Left forelimb (tissue), 1 donor: ENCODE measurements around the gene TAOK3.
A peak's percentile ranks its signal among the peaks of the same experiment; 100 is the strongest.
"Not testable (repeated sequence)": the region's sequence is repeated elsewhere in the genome, so short reads cannot be mapped to it uniquely, and the experiment has no call there.

ENCODE experiments used
- DNase-seq: peaks from one replicate; pipeline ENCODE4 v3.0.0-alpha.2; 2018; ENCODE audit warnings: low spot score

Gene TAOK3

DNA sequence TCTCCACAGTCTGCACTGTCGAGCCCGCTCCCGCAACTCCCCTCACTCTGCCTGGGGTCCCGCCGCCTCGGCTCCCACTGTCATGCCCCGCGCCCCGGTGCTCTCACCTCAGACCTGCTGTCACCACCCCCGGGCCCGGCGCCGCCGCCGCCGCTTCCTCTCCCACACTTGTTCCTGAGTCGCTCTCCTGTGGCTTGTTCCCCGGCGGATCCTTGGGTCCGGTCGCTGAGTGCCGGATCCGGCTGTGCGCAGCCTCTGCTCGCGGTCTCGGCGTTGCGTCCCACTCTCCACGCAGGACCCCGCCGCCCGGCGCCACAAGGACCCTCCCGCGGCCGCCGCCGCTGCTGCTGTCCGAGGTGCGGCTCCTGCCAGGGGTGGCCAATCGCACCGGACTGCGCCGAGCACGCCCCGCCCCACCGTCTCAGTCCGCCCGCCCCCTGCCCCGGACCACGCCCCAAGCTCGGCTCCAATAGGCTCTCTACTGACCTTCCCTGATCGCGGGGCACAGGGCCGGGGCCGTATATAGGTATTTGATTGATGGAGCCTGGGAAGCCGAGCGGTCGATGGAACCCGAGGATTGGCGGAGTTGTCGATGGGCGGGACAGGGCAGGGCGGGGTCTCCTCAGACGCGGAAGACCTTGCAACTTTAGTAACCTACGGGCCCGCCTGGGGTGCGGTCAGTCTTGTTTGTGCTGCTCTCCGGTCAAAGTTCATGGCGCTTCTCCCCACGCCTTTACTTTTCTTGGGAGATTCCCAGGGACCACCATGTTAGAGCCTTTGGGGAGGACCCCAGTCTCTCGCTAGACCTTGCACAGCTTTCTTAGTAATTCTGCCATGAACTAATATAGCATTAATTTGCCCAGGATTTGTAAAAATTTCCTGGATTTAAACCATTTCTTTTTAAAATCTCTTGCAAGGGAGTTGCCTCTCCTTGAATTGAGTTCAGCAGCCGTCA is at the start of gene TAOK3:
Gene TAOK3 (minus strand): TSS at position 367 of the 955 bp plus-strand sequence. CDS start 117,340 bp downstream, outside the sequence.
- DNase-seq = peak; percentile 98

DNA sequence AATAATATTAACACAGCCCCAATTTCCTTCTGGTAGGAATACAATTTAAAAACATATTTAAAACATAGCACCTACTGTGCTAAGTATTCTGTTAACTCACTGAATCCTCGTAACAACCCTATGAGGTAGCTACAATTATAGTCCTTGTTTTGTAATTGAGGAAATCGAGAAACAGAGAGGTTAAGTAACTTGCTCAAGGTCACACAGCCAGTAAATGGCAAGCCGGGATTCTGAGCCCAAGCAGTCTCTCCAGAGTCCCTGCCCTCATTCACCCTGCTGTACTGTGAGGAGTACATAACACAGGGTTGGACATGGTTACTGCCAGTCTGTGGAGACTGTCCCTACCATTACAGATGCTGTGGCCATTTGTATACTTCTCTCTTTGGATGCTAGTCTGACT is 48.0 kb upstream of the TAOK3 start:
- no peak for DNase-seq

DNA sequence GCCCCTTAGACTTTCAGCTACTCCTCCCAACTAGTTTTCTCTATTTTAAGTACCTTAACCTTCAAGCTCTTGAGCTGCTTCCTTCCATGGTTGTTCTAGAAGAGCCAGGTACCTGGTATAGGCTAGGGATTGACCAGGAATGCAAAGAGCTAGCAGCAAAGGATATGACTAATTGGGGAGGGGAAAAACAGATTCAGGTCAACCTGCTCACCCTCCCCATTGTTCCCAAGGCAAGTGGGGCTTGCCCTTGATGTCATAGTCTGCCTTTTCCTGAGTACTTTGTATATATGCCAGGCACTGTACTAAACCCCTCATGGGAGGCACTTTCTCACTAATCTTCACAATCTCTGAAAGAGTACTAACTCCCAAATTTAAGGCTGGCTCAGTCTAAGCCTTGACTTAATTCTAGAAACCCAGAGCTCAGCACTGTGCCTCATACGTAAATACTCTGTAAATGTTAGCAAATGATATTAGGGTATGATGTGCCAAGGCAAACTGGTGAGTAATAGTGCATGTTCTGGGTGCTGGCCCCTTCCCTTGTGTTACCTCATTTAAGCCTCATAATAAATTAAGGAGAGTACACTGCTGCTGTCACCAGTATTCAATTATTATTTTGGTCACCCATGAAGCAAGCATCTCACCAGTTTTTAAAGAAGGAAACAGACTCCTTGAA is 45.8 kb upstream of the TAOK3 start:
- no peak for DNase-seq

DNA sequence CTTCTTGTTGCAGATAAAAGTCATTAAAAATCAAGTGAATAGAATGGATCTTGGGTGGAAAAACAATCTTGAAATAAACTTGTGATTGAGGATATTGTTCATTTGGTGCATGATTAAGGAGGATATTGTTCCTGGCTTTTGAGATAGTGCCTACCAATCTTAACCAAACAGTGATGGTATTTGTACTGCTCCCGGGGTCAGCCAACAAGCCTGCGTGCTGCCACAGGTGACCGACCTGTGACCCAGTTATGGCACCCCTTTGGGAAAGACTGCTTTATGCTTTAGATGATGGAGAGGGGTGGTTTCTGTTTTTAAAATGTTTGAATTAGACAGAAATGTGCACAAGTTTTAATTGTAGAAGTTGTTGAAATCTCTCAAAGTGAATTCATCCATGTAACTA is 45.2 kb upstream of the TAOK3 start:
- no peak for DNase-seq

DNA sequence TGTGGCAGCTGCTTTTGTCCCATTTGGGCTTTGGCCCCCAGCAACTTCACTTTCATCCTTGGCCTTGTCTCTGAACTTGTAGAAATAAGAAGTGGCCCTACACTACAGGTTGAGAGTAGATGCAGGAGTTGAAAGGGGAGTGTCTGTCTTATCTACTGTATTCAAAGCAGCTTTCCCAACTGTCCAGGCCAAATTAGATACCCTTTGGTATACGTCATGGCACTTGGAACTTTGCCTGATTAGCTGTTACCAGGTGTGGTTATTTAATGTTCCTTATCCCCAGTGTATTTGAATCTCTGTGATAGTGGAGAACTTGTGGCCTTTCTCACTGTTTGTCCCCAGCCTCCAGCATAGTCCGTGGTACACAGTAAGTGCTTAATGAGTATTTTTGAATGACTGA is 37.1 kb upstream of the TAOK3 start:
- no peak for DNase-seq

DNA sequence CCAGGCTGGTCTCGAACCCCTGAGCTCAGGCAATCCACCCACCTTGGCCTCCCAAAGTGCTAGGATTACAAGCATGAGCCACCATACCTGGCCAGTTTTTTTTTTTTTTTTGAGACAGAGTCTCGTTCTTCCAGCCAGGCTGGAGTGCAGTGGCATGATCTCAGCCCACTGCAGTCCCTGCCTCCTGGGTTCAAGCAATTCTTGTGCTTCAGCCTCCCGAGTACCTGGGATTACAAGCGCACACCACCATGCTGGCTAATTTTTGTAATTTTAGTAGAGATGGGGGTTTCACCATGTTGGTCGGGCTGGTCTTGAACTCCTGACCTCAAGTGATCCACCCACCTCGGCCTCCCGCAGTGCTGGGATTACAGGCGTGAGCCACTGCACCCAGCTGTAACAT is 35.5 kb upstream of the TAOK3 start:
- DNase-seq = not testable (repeated sequence)

DNA sequence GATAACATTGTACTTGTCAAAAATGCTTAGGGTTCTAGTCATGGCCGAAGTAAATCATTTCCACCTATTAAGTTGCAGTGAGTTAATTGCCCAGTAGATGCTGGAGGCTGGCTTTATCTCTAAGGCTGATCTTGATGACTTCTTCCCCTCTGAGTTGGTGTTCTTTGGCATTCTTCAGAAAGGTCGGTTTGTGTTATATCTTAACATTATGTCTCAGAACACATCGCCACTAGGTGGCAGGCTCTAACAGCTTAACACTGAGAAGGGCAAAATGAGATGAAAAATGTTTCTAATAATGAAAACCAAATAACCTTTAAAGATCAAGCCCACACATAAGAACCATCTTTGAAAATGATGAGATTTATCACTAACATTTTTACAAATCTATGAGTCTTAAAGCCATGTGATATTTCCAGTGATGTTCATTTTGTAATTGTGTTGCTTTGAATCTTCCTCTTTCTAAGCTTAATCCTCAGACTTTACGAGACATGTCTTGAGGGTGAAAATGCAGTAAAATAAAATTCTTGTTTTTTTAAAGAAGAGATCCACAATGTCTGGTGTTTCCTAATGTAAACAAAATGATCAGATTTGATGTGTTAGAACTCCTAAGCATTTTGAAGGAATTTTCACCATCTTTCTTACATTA is 32.3 kb upstream of the TAOK3 start:
- no peak for DNase-seq

DNA sequence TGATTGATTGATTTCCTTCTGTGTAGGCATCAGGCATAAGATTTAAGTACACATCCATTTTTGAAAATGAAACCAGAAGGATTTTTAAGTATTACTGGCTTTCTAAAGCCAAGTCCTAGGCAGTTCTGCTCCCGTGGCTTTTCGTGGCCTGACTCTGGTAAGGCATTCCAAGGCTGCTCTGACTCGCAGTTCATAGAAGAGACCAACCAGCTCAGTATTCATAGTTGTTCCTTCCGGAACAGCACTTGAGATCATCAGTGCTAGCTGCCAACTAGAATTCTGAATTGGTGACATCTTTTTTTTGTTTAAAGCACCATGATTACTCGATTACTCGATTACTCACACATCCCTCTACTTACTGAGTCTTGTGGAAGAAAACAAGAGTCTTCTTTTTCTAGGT is 29.5 kb upstream of the TAOK3 start:
- no peak for DNase-seq

DNA sequence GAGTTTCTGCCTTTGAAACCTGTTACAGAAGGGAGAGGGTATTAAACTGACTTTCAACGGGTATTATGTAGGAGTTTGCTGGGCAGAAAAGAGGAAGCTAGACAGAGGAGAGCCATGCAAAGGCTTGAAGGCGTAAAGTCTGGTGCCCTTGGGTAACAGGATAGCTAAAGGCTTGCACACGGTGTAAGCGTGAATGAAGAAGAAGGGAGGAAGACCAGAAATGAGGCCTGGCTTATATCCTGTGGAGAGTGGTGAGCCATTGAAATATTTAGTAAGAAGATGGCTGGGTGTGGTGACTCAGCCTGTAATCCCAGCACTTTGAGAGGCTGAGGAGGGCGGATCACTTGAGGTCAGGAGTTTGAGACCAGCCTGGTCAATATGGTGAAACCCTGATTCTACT is 26.2 kb upstream of the TAOK3 start:
- DNase-seq = no peak

DNA sequence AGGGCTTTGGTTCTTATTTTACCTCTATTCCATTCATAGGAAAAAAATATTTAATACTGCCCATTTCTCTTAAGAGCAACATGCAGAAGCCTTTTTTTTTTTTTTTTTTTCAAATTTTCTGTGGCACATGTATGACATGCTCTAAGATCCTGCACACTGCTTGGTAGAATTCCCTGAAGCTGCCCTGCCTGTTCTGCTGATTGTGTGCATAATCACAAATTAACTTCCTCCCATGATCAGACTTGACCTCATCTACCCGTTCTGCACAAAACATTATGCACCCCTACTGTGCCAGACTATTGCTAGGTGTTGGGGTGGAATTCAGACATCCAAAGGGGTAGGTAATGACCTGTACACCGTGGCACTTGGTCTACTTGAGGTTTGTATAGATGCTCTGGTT is 25.8 kb upstream of the TAOK3 start:
- DNase-seq = no peak

DNA sequence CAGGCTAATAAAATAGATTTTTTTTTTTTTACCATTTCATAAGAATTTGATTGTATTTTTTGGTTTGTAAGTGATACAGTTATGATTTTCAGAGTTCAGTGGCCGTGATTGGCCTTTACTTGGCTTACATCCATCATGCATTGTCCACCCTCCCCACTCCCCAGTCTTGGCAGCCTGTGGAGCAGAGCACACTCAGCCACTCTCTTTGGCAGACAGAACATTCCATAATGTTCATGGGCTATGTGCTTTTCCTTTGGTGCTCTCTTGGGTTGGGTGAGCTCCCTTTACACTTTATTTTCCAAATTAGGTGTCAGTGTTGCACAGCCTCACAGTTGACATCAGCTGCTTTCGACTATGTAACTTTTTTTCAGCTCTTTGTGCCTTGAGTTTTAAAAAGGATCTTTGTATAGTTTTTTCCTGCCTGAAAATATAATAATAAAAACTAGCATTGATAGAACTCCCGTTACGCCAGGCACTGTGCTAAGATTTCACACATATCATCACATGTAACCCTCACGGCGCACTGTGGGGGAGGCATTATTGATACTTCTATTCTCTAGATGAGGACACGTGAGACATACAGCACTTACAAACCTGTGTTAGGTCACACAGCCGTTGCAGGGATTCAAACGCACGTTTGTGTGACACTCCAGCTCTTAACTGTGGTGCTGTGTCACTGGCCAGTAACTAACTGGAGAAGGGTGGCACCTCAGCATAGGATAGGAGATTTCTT is 25.2 kb upstream of the TAOK3 start:
- no peak for DNase-seq

DNA sequence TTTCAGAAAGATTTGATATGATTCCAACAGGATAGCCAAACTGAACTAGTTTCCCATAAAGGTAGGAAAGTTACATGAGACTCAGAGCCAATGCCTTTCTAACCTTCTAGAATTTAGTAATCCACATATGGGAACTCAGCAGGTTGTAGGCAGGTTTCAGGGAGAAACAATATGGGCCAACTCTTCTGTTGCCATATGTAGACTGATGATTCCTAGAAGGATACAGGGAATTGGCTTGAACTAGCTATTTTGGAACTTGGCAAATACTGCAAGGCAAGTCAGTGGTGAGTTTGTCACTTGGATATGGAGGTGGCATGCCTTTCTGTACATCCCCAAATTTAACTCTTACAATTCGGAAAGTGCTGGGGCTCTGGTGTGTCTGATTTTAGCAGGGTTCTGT is 19.1 kb upstream of the TAOK3 start:
- DNase-seq = no peak

DNA sequence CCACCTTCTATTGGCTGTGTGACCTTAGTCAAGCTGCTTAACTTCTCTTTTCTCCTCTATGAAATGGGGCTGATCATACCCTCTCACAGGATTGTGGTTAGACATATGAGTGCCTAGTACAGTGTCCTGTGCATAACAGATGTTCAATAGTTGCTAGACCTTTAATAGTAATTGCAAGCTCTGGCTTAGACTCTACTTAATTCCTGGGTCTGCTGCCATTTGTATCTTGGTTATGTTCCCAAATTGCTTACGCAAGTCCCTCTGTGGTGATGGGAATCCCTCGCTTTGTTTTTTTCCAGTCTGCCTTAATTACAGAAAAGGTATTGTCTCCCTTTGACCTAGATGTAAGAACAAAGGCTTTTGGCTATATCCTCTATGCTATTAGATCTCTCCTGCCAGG is 18.7 kb upstream of the TAOK3 start:
- DNase-seq = no peak

DNA sequence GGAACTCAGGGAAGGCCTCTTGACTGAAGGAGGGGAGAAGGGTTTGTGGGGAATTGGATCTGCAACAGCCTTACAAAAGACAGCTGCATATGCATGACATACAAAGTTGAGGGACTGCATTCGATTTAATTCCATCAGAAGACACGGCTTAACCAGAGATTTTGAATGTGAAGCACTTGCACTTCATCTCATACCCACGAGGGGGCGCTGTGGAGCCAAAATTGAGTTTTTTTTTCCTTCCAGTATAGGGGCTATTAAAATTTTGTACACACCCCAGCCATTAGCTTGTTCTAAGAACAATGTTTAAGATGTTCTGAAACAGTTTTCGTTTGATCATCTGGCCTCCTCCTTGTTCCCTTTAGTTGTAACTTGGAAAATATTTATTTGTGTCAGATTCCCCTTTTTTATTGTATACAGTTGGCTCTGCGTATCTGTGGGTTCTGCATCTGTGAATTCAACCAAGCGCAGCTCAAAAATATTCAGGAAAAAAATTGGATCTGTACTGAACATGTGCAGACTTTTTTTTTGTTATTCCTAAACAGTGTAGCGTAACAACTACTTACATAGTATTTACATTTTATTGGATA is 5.3 kb upstream of the TAOK3 start:
- peak; percentile 80 for DNase-seq

DNA sequence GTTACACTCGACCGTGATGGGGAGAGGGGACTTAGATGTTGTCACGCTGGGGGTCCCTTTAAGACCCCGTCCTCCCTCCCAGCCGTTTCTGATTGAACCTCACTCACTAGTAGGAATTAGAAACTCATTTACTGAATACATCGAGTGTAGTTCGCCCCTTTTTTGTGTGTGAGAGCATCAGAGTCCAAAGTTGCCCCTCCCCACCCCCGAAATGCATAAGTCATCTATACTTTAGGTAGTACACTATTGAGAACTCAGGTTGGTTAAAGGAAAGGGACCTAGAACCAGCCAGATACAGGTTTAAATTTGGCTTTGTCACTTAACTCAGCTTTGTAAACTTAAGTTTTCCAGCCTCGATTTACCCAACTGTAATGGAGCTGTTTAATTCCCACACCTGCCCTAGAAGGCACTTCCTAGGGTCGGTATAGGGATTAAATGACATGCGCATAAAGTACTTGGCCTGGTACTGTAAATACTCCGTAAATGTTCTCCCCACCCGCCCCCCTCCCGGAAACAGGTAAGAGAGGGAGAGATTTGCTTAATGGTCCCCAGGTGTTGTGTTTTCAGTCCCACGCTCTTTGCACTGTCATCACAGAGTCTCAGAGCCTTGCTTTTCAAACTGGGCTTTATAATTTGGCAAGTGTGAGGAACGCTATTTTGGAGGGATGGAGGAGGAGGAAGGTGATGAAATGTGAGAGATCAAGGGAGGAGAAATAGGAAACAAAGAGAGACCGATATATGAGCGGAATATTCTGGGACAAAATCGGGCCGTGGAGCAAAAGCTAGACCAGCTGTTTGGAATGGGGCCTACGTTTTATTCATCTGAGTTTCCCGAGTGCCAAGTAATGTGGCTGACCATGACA is 4.5 kb upstream of the TAOK3 start:
- DNase-seq = no peak

DNA sequence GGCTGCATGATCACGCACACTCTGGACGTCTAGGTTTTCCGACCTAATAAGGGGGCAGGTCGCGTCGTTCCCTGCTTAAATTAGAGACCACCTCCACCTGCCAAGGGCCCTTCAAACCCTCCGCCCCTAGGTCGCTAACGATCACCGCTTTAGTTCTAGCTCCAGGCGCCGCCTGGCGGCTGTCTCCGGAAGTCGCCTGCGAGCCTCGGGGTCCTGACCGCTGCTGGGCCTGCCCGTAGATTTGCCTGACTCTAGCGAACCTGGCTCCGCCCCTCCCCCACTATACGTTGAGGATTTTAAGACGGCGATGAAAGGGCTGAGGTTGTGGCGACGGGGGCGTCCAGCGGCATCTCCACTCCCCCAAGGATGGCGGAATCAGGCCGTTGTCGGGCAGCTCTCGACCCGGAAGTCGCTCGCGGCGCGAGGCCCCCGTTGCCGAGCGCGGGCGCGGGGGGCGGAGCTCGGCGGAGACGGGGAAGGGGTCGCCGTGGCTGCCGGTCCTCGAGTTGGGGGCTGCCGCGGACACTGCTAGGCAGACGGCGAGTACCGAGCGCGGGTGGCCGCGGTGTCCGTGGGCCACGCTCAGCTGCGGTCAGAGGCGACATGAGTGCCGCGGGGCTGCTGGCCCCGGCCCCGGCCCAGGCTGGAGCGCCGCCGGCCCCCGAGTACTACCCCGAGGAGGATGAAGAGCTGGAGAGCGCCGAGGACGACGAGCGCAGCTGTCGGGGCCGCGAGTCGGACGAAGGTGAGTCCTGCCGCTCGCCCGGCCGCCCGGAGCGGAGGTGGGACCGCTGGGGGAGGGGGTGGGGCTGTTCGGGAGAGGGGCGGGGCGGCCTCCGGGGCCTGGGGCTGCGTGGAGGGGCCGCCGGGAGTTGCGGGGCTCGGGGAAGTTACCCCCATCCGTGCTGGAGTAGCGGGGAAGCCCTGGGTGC is 3.6 kb upstream of the TAOK3 start, which contains the start of gene SUDS3:
Gene SUDS3 (plus strand): TSS at position 467 of the 932 bp plus-strand sequence. CDS start 137 bp downstream, at position 604.
- DNase-seq = peak; percentile 95

DNA sequence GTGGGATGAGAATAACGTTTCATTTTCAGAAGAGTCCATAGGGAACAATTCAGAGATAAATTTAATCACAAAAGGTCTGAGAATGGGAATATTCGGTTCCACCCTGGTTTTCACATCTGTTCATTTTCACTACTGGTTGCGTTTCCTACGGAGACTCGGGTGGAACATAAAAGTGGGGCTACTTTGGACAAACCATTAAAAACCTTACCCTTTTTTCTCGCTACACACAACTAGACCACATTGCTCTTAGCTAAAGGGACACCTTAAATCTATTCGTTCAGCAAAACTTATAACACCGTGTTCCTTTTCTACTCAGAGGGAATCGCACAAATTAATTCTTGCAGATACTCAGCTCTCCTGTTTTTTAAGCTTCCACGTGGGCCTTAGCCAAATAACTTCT is 2.6 kb upstream of the TAOK3 start:
- no peak for DNase-seq

DNA sequence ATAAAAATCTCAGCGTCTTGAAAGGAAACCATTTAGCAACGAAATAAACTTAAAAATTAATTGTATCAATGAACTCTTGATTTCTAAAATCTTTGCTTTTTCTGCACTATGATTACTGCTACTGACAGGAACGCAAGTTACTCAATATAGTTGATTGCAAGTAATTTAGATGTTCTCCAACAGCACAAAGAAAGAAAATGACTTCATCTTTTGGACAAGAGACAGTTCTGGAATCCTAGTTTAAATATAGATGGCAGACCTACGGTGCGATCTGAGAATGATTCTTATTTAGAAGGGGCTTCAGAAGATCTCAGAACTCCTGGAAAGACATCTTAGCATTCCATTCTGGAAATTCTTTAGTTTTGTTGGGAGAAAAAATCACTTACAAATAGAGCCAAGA is 2.2 kb upstream of the TAOK3 start:
- DNase-seq = no peak

DNA sequence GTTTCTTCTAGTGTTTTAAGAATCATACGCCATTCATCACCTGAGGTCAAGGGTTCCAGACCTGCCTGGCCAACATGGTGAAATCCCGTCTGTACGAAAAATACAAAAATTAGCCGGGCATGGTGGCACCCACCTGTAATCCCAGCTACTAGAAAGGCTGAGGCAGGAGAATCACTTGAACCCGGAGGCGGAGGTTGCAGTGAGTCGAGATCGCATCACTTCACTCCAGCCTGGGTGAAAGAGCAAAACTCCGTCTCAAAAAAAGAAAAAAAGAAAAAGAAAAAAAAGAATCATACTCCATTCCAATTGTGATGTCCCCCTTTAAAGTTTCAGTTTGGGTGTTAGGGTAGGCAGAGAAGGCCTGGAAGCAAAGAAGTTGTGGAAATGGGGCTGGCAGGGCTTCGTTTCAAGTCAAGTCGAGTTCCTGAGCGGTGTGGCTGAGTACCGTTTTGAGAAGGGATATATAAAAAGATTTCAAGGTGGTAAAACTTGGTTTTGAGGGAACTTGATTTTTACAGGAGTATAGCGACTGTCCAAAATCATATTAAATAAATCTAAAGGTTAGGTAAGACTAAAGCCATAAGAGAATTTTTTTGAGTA is 1.5 kb upstream of the TAOK3 start:
- no peak for DNase-seq
